Measurements from ENCODE around the gene PRORP.

Gene PRORP

GRCh38 chr14:35155962-35156361 is 33.6 kb downstream of the PRORP start:
- no peak for TF ChIP-seq ZFX (IDR thresholded peaks at IDR 0.05)
- TF ChIP-seq CTCF (conservative IDR thresholded peaks at IDR 0.05): no peak
- H3K27ac ChIP-seq: no peak overlapping the region

GRCh38 chr14:35158491-35158890 is 36.1 kb downstream of the PRORP start:
- no peak overlapping the region for H3K27ac ChIP-seq
- no peak for TF ChIP-seq ZFX (IDR thresholded peaks at IDR 0.05)
- no peak for TF ChIP-seq CTCF (conservative IDR thresholded peaks at IDR 0.05)

- TF ChIP-seq CTCF (conservative IDR thresholded peaks at IDR 0.05) (no peak), ZFX (IDR thresholded peaks at IDR 0.05) (no peak)
- no peak overlapping the region for H3K27ac ChIP-seq
Observed at GRCh38 chr14:35158951-35159653, 36.8 kb downstream of the PRORP start.

- H3K27ac ChIP-seq: no peak overlapping the region
- TF ChIP-seq CTCF (conservative IDR thresholded peaks at IDR 0.05) (no peak), ZFX (IDR thresholded peaks at IDR 0.05) (no peak)
Observed at GRCh38 chr14:35159742-35160409, 37.5 kb downstream of the PRORP start.

GRCh38 chr14:35161231-35161630 is 38.9 kb downstream of the PRORP start:
- no peak overlapping the region for H3K27ac ChIP-seq
- TF ChIP-seq ZFX (IDR thresholded peaks at IDR 0.05) (no peak), CTCF (conservative IDR thresholded peaks at IDR 0.05) (no peak)

- TF ChIP-seq ZFX (IDR thresholded peaks at IDR 0.05) (no peak), CTCF (conservative IDR thresholded peaks at IDR 0.05) (no peak)
- no peak overlapping the region for H3K27ac ChIP-seq
Observed at GRCh38 chr14:35163384-35163783, 41.0 kb downstream of the PRORP start.

- TF ChIP-seq CTCF (conservative IDR thresholded peaks at IDR 0.05) (no peak), ZFX (IDR thresholded peaks at IDR 0.05) (no peak)
- H3K27ac ChIP-seq: no peak overlapping the region
Observed at GRCh38 chr14:35164849-35165248, 42.5 kb downstream of the PRORP start.

All from C4-2B (cell line).